Mesenchymal stem cell (in vitro differentiated cells and primary cell): Measurements from ENCODE around the gene ALDH1A1.
A peak's percentile ranks its signal among the peaks of the same experiment; 100 is the strongest.

Experiments
- DNase-seq: peaks from one replicate; pipeline ENCODE4 v3.0.0-alpha.2; 2013
- H2AFZ ChIP-seq: one replicate; pipeline ENCODE4 v1.6.1; 2013; ENCODE audit warnings: low read depth, mild to moderate bottlenecking, control low read depth, inconsistent platforms, low read length, moderate library complexity
- H2AK5ac ChIP-seq: 2 replicates; pipeline ENCODE4 v1.6.1; 2013; ENCODE audit warnings: low read length, moderate library complexity, mild to moderate bottlenecking, inconsistent platforms; ENCODE audit not compliant: severe bottlenecking
- H2BK120ac ChIP-seq: one replicate; pipeline ENCODE4 v1.6.1; 2013; ENCODE audit warnings: low read depth, mild to moderate bottlenecking, inconsistent platforms, low read length, moderate library complexity
- H2BK12ac ChIP-seq, 2 experiments: one replicate each; pipeline ENCODE4 v1.6.1; 2013; ENCODE audit warnings: inconsistent platforms in 2 of 2, low read length in 2 of 2, mild to moderate bottlenecking in 2 of 2, moderate library complexity in 2 of 2, control low read depth in 1 of 2
- H2BK15ac ChIP-seq: one replicate; pipeline ENCODE4 v1.6.1; 2013; ENCODE audit warnings: mild to moderate bottlenecking, low read depth, inconsistent platforms; ENCODE audit not compliant: poor library complexity, severe bottlenecking
- H2BK5ac ChIP-seq: 2 replicates; pipeline ENCODE4 v1.6.1; 2013; ENCODE audit warnings: low read depth, mild to moderate bottlenecking, low read length, control low read depth, inconsistent platforms; ENCODE audit not compliant: poor library complexity, severe bottlenecking
- H3K14ac ChIP-seq, 2 experiments: one replicate each; pipeline ENCODE4 v1.6.1; 2013; ENCODE audit warnings: inconsistent platforms in 2 of 2, low read length in 2 of 2, control low read depth in 1 of 2, mild to moderate bottlenecking in 1 of 2, moderate library complexity in 1 of 2
- H3K18ac ChIP-seq, 2 experiments: one replicate each; pipeline ENCODE4 v1.6.1; 2013; ENCODE audit warnings: inconsistent platforms in 2 of 2, low read length in 2 of 2, control low read depth in 1 of 2, low read depth in 1 of 2, mild to moderate bottlenecking in 1 of 2
- H3K23ac ChIP-seq, 2 experiments: one replicate each; pipeline ENCODE4 v1.6.1; 2013; ENCODE audit warnings: inconsistent platforms in 2 of 2, low read length in 2 of 2, mild to moderate bottlenecking in 2 of 2, moderate library complexity in 2 of 2, control low read depth in 1 of 2
- H3K27ac ChIP-seq: 2 replicates; pipeline ENCODE4 v1.5.1; 2013; ENCODE audit warnings: mild to moderate bottlenecking, moderate library complexity, low read length, control low read depth, inconsistent platforms; ENCODE audit not compliant: poor library complexity, severe bottlenecking
- H3K27me3 ChIP-seq, 2 experiments: 2 replicates each; pipeline versions ENCODE4 v1.6.1 to v1.7.0; 2013; ENCODE audit warnings: low read length in 2 of 2, mild to moderate bottlenecking in 2 of 2, moderate library complexity in 2 of 2, control low read depth in 1 of 2, inconsistent platforms in 1 of 2; ENCODE audit not compliant: control insufficient read depth in 1 of 2, insufficient read depth in 1 of 2
- H3K36me3 ChIP-seq, 2 experiments: 2 replicates each; pipeline versions ENCODE4 v1.6.1 to v1.7.0; 2013; ENCODE audit warnings: low read length in 2 of 2, control low read depth in 1 of 2, inconsistent platforms in 1 of 2, low read depth in 1 of 2, mild to moderate bottlenecking in 1 of 2; ENCODE audit not compliant: insufficient read depth in 2 of 2, control insufficient read depth in 1 of 2
- H3K4ac ChIP-seq, 2 experiments: one replicate each; pipeline ENCODE4 v1.6.1; 2013; ENCODE audit warnings: inconsistent platforms in 2 of 2, low read length in 2 of 2, mild to moderate bottlenecking in 2 of 2, moderate library complexity in 2 of 2, control low read depth in 1 of 2, low read depth in 1 of 2
- H3K4me1 ChIP-seq: 2 replicates; pipeline ENCODE4 v1.6.1; 2013; ENCODE audit warnings: low read depth, low read length, control low read depth; ENCODE audit not compliant: control insufficient read depth, insufficient read depth
- H3K4me2 ChIP-seq: 2 replicates; pipeline ENCODE4 v1.6.1; 2013; ENCODE audit warnings: low read length, mild to moderate bottlenecking, inconsistent platforms; ENCODE audit not compliant: poor library complexity, severe bottlenecking
- H3K4me3 ChIP-seq, 2 experiments: 2 replicates each; pipeline versions ENCODE4 v1.5.1 to v1.7.0; 2013; ENCODE audit warnings: low read length in 2 of 2, mild to moderate bottlenecking in 2 of 2, control low read depth in 1 of 2, low read depth in 1 of 2; ENCODE audit not compliant: insufficient read depth in 1 of 2
- H3K79me1 ChIP-seq: replicated peaks from 2 replicates; pipeline ENCODE4 v1.6.1; 2013; ENCODE audit warnings: mild to moderate bottlenecking, control low read depth, low read length, inconsistent platforms; ENCODE audit not compliant: poor library complexity, severe bottlenecking
- H3K9ac ChIP-seq: 2 replicates; pipeline ENCODE4 v1.7.0; 2013; ENCODE audit warnings: mild to moderate bottlenecking, low read length, moderate library complexity
- H3K9me3 ChIP-seq: 2 replicates; pipeline ENCODE4 v1.7.0; 2013; ENCODE audit warnings: mild to moderate bottlenecking, low read length; ENCODE audit not compliant: control insufficient read depth
- H4K8ac ChIP-seq: one replicate; pipeline ENCODE4 v1.6.1; 2013; ENCODE audit warnings: inconsistent platforms, mild to moderate bottlenecking, low read length, moderate library complexity
- H4K91ac ChIP-seq: one replicate; pipeline ENCODE4 v1.6.1; 2013; ENCODE audit warnings: mild to moderate bottlenecking, low read length, inconsistent platforms
- WGBS: methylation state at CpG from one replicate; pipeline ENCODE4 v1.1.7; 2013; ENCODE audit warnings: mixed read lengths; 5-methylcytosine and 5-hydroxymethylcytosine counted together

The ALDH1A1 gene

GRCh38 chr9:72874344-72874743 is 78.5 kb downstream of the ALDH1A1 start:
- Histone ChIP-seq H3K9ac (no peak overlapping the region), H2BK15ac (no peak overlapping the region), H3K79me1 (no peaks in the 10 kb centered on the region), H2AFZ (no peak overlapping the region), H4K91ac (no peak overlapping the region), H3K18ac (no peak overlapping the region), H3K27me3 (no peaks in the 10 kb centered on the region), H3K4me3 (no peak overlapping the region), H2AK5ac (no peak overlapping the region), H2BK120ac (no peak overlapping the region), H3K14ac (no peak overlapping the region), H3K4ac (no peak overlapping the region), H3K9me3 (no peaks in the 10 kb centered on the region), H2BK12ac (no peak overlapping the region), H3K23ac (no peak overlapping the region), H4K8ac (no peak overlapping the region), H2BK5ac (no peak overlapping the region), H3K4me1 (no peaks in the 10 kb centered on the region), H3K4me2 (no peak overlapping the region), H3K36me3 (no peaks in the 10 kb centered on the region), H3K27ac (no peak overlapping the region)
- 100% methylated on average over 2 of the region's 2 CpGs for WGBS
- DNase-seq = no peak

GRCh38 chr9:72873456-72873855 is 79.4 kb downstream of the ALDH1A1 start:
- no peaks in the 10 kb centered on the region for H3K79me1 ChIP-seq
- H4K8ac ChIP-seq = no peak overlapping the region
- no peak overlapping the region for H2BK15ac ChIP-seq
- no peak overlapping the region for H3K18ac ChIP-seq
- H3K9ac ChIP-seq = no peak overlapping the region
- no peak overlapping the region for H2AK5ac ChIP-seq
- H3K4me1 ChIP-seq = no peaks in the 10 kb centered on the region
- no peak overlapping the region for H3K4me2 ChIP-seq
- H2BK5ac ChIP-seq = no peak overlapping the region
- no peak overlapping the region for H3K4ac ChIP-seq
- H3K36me3 ChIP-seq = no peaks in the 10 kb centered on the region
- no peak overlapping the region for H3K14ac ChIP-seq
- H3K27ac ChIP-seq = no peak overlapping the region
- WGBS = no CpG with 5 or more reads among the region's 1 CpG
- H2BK12ac ChIP-seq = no peak overlapping the region
- no peak overlapping the region for H3K23ac ChIP-seq
- no peaks in the 10 kb centered on the region for H3K9me3 ChIP-seq
- no peak overlapping the region for H2AFZ ChIP-seq
- no peak overlapping the region for H4K91ac ChIP-seq
- H3K4me3 ChIP-seq = no peak overlapping the region
- no peak for DNase-seq
- H2BK120ac ChIP-seq = no peak overlapping the region
- H3K27me3 ChIP-seq = no peaks in the 10 kb centered on the region

- no peak overlapping the region for H3K18ac ChIP-seq
- no peak overlapping the region for H2AFZ ChIP-seq
- no peak overlapping the region for H3K4me2 ChIP-seq
- H2BK5ac ChIP-seq = no peak overlapping the region
- H3K4me3 ChIP-seq = no peak overlapping the region
- no peak overlapping the region for H2AK5ac ChIP-seq
- no peak overlapping the region for H3K4ac ChIP-seq
- H3K9ac ChIP-seq = no peak overlapping the region
- H3K23ac ChIP-seq = no peak overlapping the region
- no peaks in the 10 kb centered on the region for H3K27me3 ChIP-seq
- H2BK15ac ChIP-seq = no peak overlapping the region
- no peak overlapping the region for H3K14ac ChIP-seq
- H3K79me1 ChIP-seq = no peaks in the 10 kb centered on the region
- no peak for DNase-seq
- no peaks in the 10 kb centered on the region for H3K9me3 ChIP-seq
- no peak overlapping the region for H4K8ac ChIP-seq
- H3K27ac ChIP-seq = no peak overlapping the region
- no peaks in the 10 kb centered on the region for H3K4me1 ChIP-seq
- H2BK120ac ChIP-seq = no peak overlapping the region
- no peak overlapping the region for H2BK12ac ChIP-seq
- H4K91ac ChIP-seq = no peak overlapping the region
- WGBS = 86% methylated on average over 2 of the region's 2 CpGs
- H3K36me3 ChIP-seq = no peaks in the 10 kb centered on the region
Measured at GRCh38 chr9:72872718-72873117, 80.1 kb downstream of the ALDH1A1 start.

- 59% methylated on average over 3 of the region's 3 CpGs for WGBS
- no peak overlapping the region for H2AK5ac ChIP-seq
- H2BK120ac ChIP-seq = no peak overlapping the region
Measured at GRCh38 chr9:72871685-72872084, 81.2 kb downstream of the ALDH1A1 start.

More at GRCh38 chr9:72871685-72872084, 81.2 kb downstream of the ALDH1A1 start:
- Histone ChIP-seq H3K36me3 (no peaks in the 10 kb centered on the region), H3K79me1 (no peaks in the 10 kb centered on the region), H3K4me3 (peak overlapping the region in 1 of 2 experiments; percentile 31), H4K8ac (no peak overlapping the region), H2BK12ac (no peak overlapping the region), H4K91ac (no peak overlapping the region), H3K27ac (no peak overlapping the region), H3K4me1 (no peaks in the 10 kb centered on the region), H2AFZ (no peak overlapping the region), H3K9me3 (no peaks in the 10 kb centered on the region), H3K27me3 (no peaks in the 10 kb centered on the region), H3K18ac (no peak overlapping the region), H2BK15ac (no peak overlapping the region), H3K9ac (peak overlapping the region; percentile 51), H3K23ac (no peak overlapping the region), H3K4ac (no peak overlapping the region), H3K14ac (no peak overlapping the region), H3K4me2 (no peak overlapping the region), H2BK5ac (no peak overlapping the region)
- DNase-seq = peak; percentile 18
